Stimulated activated CD4-positive, alpha-beta T cell treated with anti-CD3 and anti-CD28 coated beads, TNF-alpha, amount 100 ng/mL, for 24 hours (primary cell): Measurements from ENCODE around the gene MLLT1.

Experiments
- DNase-seq, 3 experiments: peaks; one replicate each; pipeline ENCODE4 v3.0.0-alpha.2; 2020; ENCODE audit warnings: low read depth in 3 of 3

The MLLT1 gene

GRCh38 chr19:6258812-6259311 lies 20.9 kb downstream of the MLLT1 start:
- DNase-seq = no peak

GRCh38 chr19:6253954-6254733 lies 25.6 kb downstream of the MLLT1 start:
- DNase-seq = no peak

- no peak for DNase-seq
These were observed 27.7 kb downstream of the MLLT1 start for GRCh38 chr19:6252066-6252465.

GRCh38 chr19:6250909-6251308 lies 28.9 kb downstream of the MLLT1 start:
- DNase-seq = no peak

GRCh38 chr19:6250024-6250615 lies 29.7 kb downstream of the MLLT1 start:
- no peak for DNase-seq

- DNase-seq = no peak
These were observed 30.5 kb downstream of the MLLT1 start for GRCh38 chr19:6249296-6249695.

- no peak for DNase-seq
These were observed 30.9 kb downstream of the MLLT1 start for GRCh38 chr19:6248844-6249243.

GRCh38 chr19:6248341-6248740 lies 31.4 kb downstream of the MLLT1 start:
- no peak for DNase-seq

GRCh38 chr19:6247007-6247288 lies 32.8 kb downstream of the MLLT1 start:
- DNase-seq = no peak

- DNase-seq = no peak
These were observed 33.4 kb downstream of the MLLT1 start for GRCh38 chr19:6246174-6247006.

- no peak for DNase-seq
These were observed 37.1 kb downstream of the MLLT1 start for GRCh38 chr19:6242677-6243076.

- DNase-seq = no peak
These were observed 37.9 kb downstream of the MLLT1 start for GRCh38 chr19:6241680-6242377.

- DNase-seq = no peak
These were observed 38.7 kb downstream of the MLLT1 start for GRCh38 chr19:6241056-6241455.

- no peak for DNase-seq
These were observed 39.7 kb downstream of the MLLT1 start for GRCh38 chr19:6239871-6240676.

- peak in 1 of 3 experiments; percentile 11 for DNase-seq
These were observed 40.4 kb downstream of the MLLT1 start for GRCh38 chr19:6239401-6239844.

- no peak for DNase-seq
These were observed 41.0 kb downstream of the MLLT1 start for GRCh38 chr19:6238643-6239281.

GRCh38 chr19:6238256-6238642 lies 41.5 kb downstream of the MLLT1 start:
- DNase-seq = peak in 1 of 3 experiments; percentile 15

GRCh38 chr19:6236310-6237291 lies 43.2 kb downstream of the MLLT1 start:
- no peak for DNase-seq
